Measurements from ENCODE around the gene THSD4. TPM values are rescaled to one million over a fixed set of nuclear protein-coding genes. Genes with fewer than 3 reads are reported as not detected.

The THSD4 gene
- 100 to 1,000 TPM in 3 of 4 donors, 10 to 100 TPM in 1; 39.4 to 232 (median 127) TPM for total RNA-seq

GRCh38 chr15:71114887-71115566 lies at the start of gene THSD4:
Gene THSD4 (plus strand): TSS chr15:71115471.
- Histone ChIP-seq H3K36me3 (no peaks in the 10 kb centered on the region), H3K27me3 (peaks cover 0 to 18% (median 0%) of the 10 kb centered on the region in 4 donors), H3K4me1 (peaks cover 0 to 45% (median 8%) of the 10 kb centered on the region in 3 donors), H3K4me3 (peak within 1 kb of the TSS; percentile 52 to 72 (median 62)), H3K9me3 (no peaks in the 10 kb centered on the region), H3K27ac (peak within 1 kb of the TSS; percentile 78 to 86 (median 80))
- intact Hi-C loops (cut with DNase I) = loop anchor here (5.0 kb wide), 1 partner anchor 327 kb away; no protein-coding TSS in a partner anchor
- TF ChIP-seq CTCF (IDR thresholded peaks at IDR 0.05) (peak; percentile 49 to 98 (median 96)), POLR2A (IDR thresholded peaks at IDR 0.05) (peak in 1 of 4 donors; percentile 13)
- DNase-seq = no peak
- WGBS, 2 donors = 26 to 34% methylated on average over 12 to 22 of the region's 52 CpGs

- no peak for DNase-seq
- Histone ChIP-seq H3K27me3 (no peaks in the 10 kb centered on the region), H3K36me3 (no peaks in the 10 kb centered on the region), H3K4me1 (no peaks in the 10 kb centered on the region), H3K9me3 (no peaks in the 10 kb centered on the region), H3K27ac (no peak overlapping the region), H3K4me3 (no peak overlapping the region)
- TF ChIP-seq POLR2A (IDR thresholded peaks at IDR 0.05) = no peak
- TF ChIP-seq CTCF (IDR thresholded peaks at IDR 0.05) = no peak
- WGBS, 2 donors = 57 to 58% methylated on average over 5 of the region's 5 CpGs
- intact Hi-C loops (cut with DNase I) = no loop called here
Measured at GRCh38 chr15:71066983-71067382, 48.3 kb upstream of the THSD4 start.

- WGBS, 2 donors = 57 to 65% methylated on average over 2 of the region's 2 CpGs
- H3K27me3 ChIP-seq = no peaks in the 10 kb centered on the region
- DNase-seq = no peak
Measured at GRCh38 chr15:71069693-71070092, 45.6 kb upstream of the THSD4 start.

GRCh38 chr15:71071529-71071928 lies 43.7 kb upstream of the THSD4 start:
- Histone ChIP-seq H3K27ac (no peak overlapping the region), H3K27me3 (no peaks in the 10 kb centered on the region), H3K4me3 (no peak overlapping the region), H3K36me3 (no peaks in the 10 kb centered on the region), H3K4me1 (no peaks in the 10 kb centered on the region), H3K9me3 (no peaks in the 10 kb centered on the region)
- DNase-seq = no peak
- TF ChIP-seq POLR2A (IDR thresholded peaks at IDR 0.05) (no peak), CTCF (IDR thresholded peaks at IDR 0.05) (no peak)
- intact Hi-C loops (cut with DNase I) = no loop called here

More at GRCh38 chr15:71069693-71070092, 45.6 kb upstream of the THSD4 start:
- no peak for TF ChIP-seq CTCF (IDR thresholded peaks at IDR 0.05)
- no peak for TF ChIP-seq POLR2A (IDR thresholded peaks at IDR 0.05)
- Histone ChIP-seq H3K36me3 (no peaks in the 10 kb centered on the region), H3K9me3 (no peaks in the 10 kb centered on the region), H3K27ac (no peak overlapping the region), H3K4me3 (no peak overlapping the region), H3K4me1 (no peaks in the 10 kb centered on the region)
- intact Hi-C loops (cut with DNase I) = no loop called here

- no peaks in the 10 kb centered on the region for H3K9me3 ChIP-seq
- H3K4me3 ChIP-seq = no peak overlapping the region
- WGBS, 2 donors = 87 to 95% methylated on average over 6 of the region's 6 CpGs
- no peak overlapping the region for H3K27ac ChIP-seq
- H3K4me1 ChIP-seq = no peaks in the 10 kb centered on the region
- no peaks in the 10 kb centered on the region for H3K27me3 ChIP-seq
- DNase-seq = no peak
- intact Hi-C loops (cut with DNase I) = no loop called here
- TF ChIP-seq CTCF (IDR thresholded peaks at IDR 0.05) (no peak), POLR2A (IDR thresholded peaks at IDR 0.05) (no peak)
- H3K36me3 ChIP-seq = no peaks in the 10 kb centered on the region
Measured at GRCh38 chr15:71072423-71072822, 42.8 kb upstream of the THSD4 start.
